Thoracic aorta (tissue), 2 donors: ENCODE measurements around the gene RASGRF1. TPM values are rescaled to one million over a fixed set of nuclear protein-coding genes. Genes with fewer than 3 reads are reported as not detected.
"Not testable (repeated sequence)": the region's sequence is repeated elsewhere in the genome, so short reads cannot be mapped to it uniquely, and the experiment has no call there.

Experiments used
- ATAC-seq: fragments of 150-250 bp; one replicate; pipeline ENCODE4 v1.8.0; 2017; ENCODE audit warnings: low read depth; ENCODE audit not compliant: insufficient number of reproducible peaks, low FRiP score
- DNase-seq: peaks from one replicate; pipeline ENCODE4 v3.0.0-alpha.2; 2020; ENCODE audit warnings: low spot score
- H3K27ac ChIP-seq, 2 donors: fragments of 200-600 bp; sonication (generic); 1 replicate in 1 of 2; 2 replicates in 1 of 2; pipeline ENCODE4 v1.5.1; 2016; ENCODE audit warnings: mild to moderate bottlenecking in 2 of 2, moderate library complexity in 2 of 2
- H3K27me3 ChIP-seq: fragments of 200-600 bp; sonication (generic); replicated peaks from 2 replicates; pipeline ENCODE4 v1.6.0; 2016; ENCODE audit warnings: mild to moderate bottlenecking; ENCODE audit not compliant: insufficient read depth
- H3K36me3 ChIP-seq: fragments of 200-600 bp; sonication (generic); one replicate; pipeline ENCODE4 v1.5.1; 2016
- H3K4me1 ChIP-seq, 2 donors: fragments of 200-600 bp; sonication (generic); 1 replicate in 1 of 2; 2 replicates in 1 of 2; pipeline versions ENCODE4 v1.5.1 to v1.6.0; 2016; ENCODE audit warnings: low read depth in 2 of 2, mild to moderate bottlenecking in 1 of 2; ENCODE audit not compliant: control insufficient read depth in 1 of 2
- H3K4me3 ChIP-seq: fragments of 200-600 bp; sonication (generic); 2 replicates; pipeline ENCODE4 v1.5.1; 2016; ENCODE audit warnings: mild to moderate bottlenecking
- H3K9me3 ChIP-seq: fragments of 200-600 bp; sonication (generic); 2 replicates; pipeline ENCODE4 v1.5.1; 2016
- total RNA-seq, 2 donors: library from RNA; depleted of rRNA; stranded (reverse); fragments of >200 nt; gene quantifications; one replicate each; pipeline versions ENCODE4 v1.1.0 to v1.2.3, GENCODE V29; 2016
- TF ChIP-seq, protein P1 (sequence below): fragments of 200-600 bp; sonication (generic); IDR thresholded peaks from one replicate; pipeline ENCODE4 v1.5.1; 2019; ENCODE audit warnings: antibody characterized with exemption

RASGRF1 gene
- total RNA-seq, 2 donors from 2014 or later, result not detected

DNA sequence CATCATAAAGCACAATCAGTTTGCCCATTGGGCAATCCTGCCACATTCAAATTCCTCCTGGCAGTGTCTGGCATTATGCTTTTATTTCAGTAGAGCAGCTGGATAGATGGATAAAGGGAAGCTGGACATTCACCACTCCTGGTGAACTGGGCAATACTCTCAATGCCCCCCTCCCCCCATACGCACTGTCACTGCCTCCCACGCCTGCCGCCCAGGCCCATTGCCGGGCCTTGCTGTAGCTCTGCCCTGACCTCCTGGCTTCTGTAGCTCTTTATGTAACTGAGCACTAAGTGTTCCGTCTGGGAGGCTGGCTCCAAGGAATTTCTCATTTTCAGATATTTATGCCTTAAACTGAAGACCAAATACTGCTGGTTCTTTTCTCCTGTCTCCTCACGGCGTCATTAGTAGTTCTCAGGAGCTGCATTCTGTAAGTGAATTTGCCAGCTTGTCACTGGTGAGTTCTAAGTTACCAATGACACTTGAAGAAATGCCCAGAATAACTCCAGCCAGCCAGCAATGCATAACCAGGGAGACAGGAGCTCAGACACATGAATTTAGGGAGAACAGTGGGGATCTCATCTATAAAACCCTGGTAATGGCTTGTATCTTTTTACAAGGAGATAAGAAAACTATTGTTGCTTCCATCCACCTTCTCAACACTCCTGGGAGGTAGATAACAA is 25.5 kb upstream of the RASGRF1 start:
- Histone ChIP-seq H3K27me3 (no peaks in the 10 kb centered on the region), H3K4me1 (no peaks in the 10 kb centered on the region), H3K4me3 (no peak overlapping the region), H3K27ac (no peak overlapping the region), H3K36me3 (no peaks in the 10 kb centered on the region), H3K9me3 (no peaks in the 10 kb centered on the region)
- ATAC-seq (no peak), DNase-seq (no peak)
- TF ChIP-seq, protein P1, sequence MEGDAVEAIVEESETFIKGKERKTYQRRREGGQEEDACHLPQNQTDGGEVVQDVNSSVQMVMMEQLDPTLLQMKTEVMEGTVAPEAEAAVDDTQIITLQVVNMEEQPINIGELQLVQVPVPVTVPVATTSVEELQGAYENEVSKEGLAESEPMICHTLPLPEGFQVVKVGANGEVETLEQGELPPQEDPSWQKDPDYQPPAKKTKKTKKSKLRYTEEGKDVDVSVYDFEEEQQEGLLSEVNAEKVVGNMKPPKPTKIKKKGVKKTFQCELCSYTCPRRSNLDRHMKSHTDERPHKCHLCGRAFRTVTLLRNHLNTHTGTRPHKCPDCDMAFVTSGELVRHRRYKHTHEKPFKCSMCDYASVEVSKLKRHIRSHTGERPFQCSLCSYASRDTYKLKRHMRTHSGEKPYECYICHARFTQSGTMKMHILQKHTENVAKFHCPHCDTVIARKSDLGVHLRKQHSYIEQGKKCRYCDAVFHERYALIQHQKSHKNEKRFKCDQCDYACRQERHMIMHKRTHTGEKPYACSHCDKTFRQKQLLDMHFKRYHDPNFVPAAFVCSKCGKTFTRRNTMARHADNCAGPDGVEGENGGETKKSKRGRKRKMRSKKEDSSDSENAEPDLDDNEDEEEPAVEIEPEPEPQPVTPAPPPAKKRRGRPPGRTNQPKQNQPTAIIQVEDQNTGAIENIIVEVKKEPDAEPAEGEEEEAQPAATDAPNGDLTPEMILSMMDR, result no peak

DNA sequence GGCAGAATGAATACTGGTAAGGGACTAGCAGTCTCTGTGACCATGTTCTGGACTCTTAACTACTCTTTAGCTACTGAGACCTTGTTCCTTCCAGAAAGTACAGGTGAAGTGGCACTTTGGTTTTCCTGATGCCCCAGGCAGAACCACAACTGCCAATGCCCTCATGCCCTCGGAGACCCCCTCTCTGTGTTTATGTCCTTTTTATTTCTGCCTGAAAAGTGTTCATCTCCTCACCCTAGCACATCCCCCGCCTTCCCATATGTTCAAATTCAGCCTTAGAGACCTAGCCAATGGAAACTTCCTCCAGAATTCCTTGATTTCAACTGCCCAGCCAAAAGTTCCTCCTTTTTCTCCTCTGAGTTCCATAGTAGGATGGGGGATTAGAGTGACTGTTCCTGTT is 23.3 kb upstream of the RASGRF1 start:
- TF ChIP-seq, protein P1, result no peak
- H3K4me3 ChIP-seq, result no peak overlapping the region
- DNase-seq (no peak), ATAC-seq (no peak)
- no peak overlapping the region for H3K27ac ChIP-seq
- H3K36me3 ChIP-seq, result no peaks in the 10 kb centered on the region
- no peaks in the 10 kb centered on the region for H3K27me3 ChIP-seq
- no peaks in the 10 kb centered on the region for H3K4me1 ChIP-seq
- H3K9me3 ChIP-seq, result no peaks in the 10 kb centered on the region

DNA sequence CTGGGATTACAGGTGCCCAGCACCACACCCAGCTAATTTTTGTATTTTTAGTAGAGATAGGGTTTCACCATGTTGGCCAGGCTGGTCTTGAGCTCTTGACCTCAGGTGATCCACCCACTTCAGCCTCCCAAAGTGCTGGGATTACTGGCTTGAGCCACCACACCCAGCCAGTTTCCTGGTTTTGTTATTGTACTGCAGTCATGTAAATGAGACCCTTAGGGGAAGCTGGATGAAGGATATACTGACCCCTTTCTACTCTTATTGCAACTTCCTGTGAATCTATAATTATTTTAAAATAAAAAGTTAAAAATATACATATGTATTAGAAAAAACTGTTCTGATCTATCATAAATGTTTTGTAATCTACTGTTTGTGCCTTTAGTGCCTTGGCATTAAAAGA is 20.8 kb upstream of the RASGRF1 start:
- H3K4me3 ChIP-seq, ATAC-seq, H3K27me3 ChIP-seq, H3K4me1 ChIP-seq, H3K9me3 ChIP-seq, H3K36me3 ChIP-seq, H3K27ac ChIP-seq, DNase-seq: not testable (repeated sequence)

DNA sequence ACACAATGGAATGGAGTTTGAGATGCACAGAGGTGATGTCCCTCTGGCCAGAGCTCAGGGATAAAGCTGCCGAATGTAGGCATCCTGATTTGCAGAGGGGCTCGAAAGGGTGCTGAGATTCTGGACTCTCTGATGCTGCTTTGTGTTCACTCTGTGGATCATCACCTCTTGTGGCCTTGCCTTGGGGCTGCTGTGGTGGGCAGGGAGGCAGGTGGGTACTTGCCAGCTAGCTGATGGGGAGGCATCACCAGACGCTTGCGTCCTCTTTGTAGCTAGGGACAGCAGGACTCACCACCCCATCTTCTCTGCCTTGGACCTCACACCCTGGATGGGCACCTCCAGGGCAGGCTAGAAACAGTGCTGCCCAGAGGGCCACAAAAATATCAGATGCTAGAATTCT is 14.6 kb upstream of the RASGRF1 start:
- ATAC-seq, result no peak
- Histone ChIP-seq H3K4me3 (no peak overlapping the region), H3K9me3 (no peaks in the 10 kb centered on the region), H3K4me1 (no peaks in the 10 kb centered on the region), H3K27me3 (no peaks in the 10 kb centered on the region), H3K36me3 (no peaks in the 10 kb centered on the region), H3K27ac (no peak overlapping the region)
- TF ChIP-seq, protein P1, result no peak
- no peak for DNase-seq

DNA sequence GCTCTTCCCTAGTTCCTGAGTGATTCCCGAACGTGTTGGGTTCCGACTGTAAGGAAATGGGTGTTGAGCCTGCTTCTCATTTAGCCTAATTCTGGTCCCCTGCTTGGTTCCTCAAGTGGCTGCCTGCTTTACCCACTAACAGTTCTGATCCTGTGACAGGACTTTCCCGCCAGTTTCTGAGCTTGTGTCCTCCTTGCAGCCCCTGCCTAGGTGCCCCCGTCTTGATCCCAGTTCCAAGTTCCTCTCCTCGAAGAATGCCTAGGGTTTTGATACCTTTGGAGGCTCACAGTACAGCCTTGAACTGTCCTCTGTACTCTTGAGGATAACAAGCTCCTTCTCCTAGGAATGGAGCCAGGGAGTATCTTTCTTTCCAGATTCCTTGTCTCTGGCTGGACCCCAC is 12.0 kb upstream of the RASGRF1 start:
- DNase-seq (no peak), ATAC-seq (no peak)
- H3K27ac ChIP-seq, result no peak overlapping the region
- no peaks in the 10 kb centered on the region for H3K9me3 ChIP-seq
- H3K4me1 ChIP-seq, result no peaks in the 10 kb centered on the region
- H3K4me3 ChIP-seq, result no peak overlapping the region
- TF ChIP-seq, protein P1, result no peak
- no peaks in the 10 kb centered on the region for H3K27me3 ChIP-seq
- H3K36me3 ChIP-seq, result no peaks in the 10 kb centered on the region
